Measurements from ENCODE around the gene SETD1B.

The SETD1B gene

GRCh38 chr12:121770388-121770787 is 33.4 kb upstream of the SETD1B start:
- peaks cover 6 to 8% of the 10 kb centered on the region in 2 experiments for H3K4me1 ChIP-seq (ENCODE audit: control insufficient read depth in 1 of 2, insufficient read depth in 1 of 2, low read depth in 1 of 2, low read length in 1 of 2)

GRCh38 chr12:121770813-121771625 is 32.8 kb upstream of the SETD1B start:
- TF ChIP-seq CTCF (IDR thresholded peaks at IDR 0.05), result no peak
- Histone ChIP-seq H3K4me3 (ENCODE audit: low read depth in 1 of 2, low read length in 1 of 2) (no peak overlapping the region), H3K36me3 (no peaks in the 10 kb centered on the region), H3K4me1 (ENCODE audit: control insufficient read depth in 1 of 2, insufficient read depth in 1 of 2, low read depth in 1 of 2, low read length in 1 of 2) (peaks cover 6 to 12% of the 10 kb centered on the region in 2 experiments), H3K9me3 (no peaks in the 10 kb centered on the region), H3K27me3 (no peaks in the 10 kb centered on the region), H3K27ac (no peak overlapping the region)

More at GRCh38 chr12:121770388-121770787, 33.4 kb upstream of the SETD1B start:
- no peak overlapping the region for H3K27ac ChIP-seq
- TF ChIP-seq CTCF (IDR thresholded peaks at IDR 0.05), result no peak
- no peaks in the 10 kb centered on the region for H3K9me3 ChIP-seq
- no peaks in the 10 kb centered on the region for H3K27me3 ChIP-seq
- H3K4me3 ChIP-seq (ENCODE audit: low read depth in 1 of 2, low read length in 1 of 2), result no peak overlapping the region
- no peaks in the 10 kb centered on the region for H3K36me3 ChIP-seq

GRCh38 chr12:121773011-121773777 is 30.6 kb upstream of the SETD1B start:
- peak; percentile 84 for TF ChIP-seq CTCF (IDR thresholded peaks at IDR 0.05)
- Histone ChIP-seq H3K4me3 (ENCODE audit: low read depth in 1 of 2, low read length in 1 of 2) (no peak overlapping the region), H3K36me3 (peaks cover 7% of the 10 kb centered on the region), H3K27me3 (no peaks in the 10 kb centered on the region), H3K27ac (peak overlapping the region; percentile 20), H3K9me3 (no peaks in the 10 kb centered on the region), H3K4me1 (ENCODE audit: control insufficient read depth in 1 of 2, insufficient read depth in 1 of 2, low read depth in 1 of 2, low read length in 1 of 2) (peaks cover 10 to 18% of the 10 kb centered on the region in 2 experiments)

- no peak for TF ChIP-seq CTCF (IDR thresholded peaks at IDR 0.05)
- H3K9me3 ChIP-seq, result no peaks in the 10 kb centered on the region
- H3K4me3 ChIP-seq (ENCODE audit: low read depth in 1 of 2, low read length in 1 of 2), result no peak overlapping the region
- peaks cover 24% of the 10 kb centered on the region for H3K36me3 ChIP-seq
- no peaks in the 10 kb centered on the region for H3K27me3 ChIP-seq
- peaks cover 10 to 18% of the 10 kb centered on the region in 2 experiments for H3K4me1 ChIP-seq (ENCODE audit: control insufficient read depth in 1 of 2, insufficient read depth in 1 of 2, low read depth in 1 of 2, low read length in 1 of 2)
- no peak overlapping the region for H3K27ac ChIP-seq
Observed at GRCh38 chr12:121774968-121775474, 28.8 kb upstream of the SETD1B start.

- H3K4me3 ChIP-seq (ENCODE audit: low read depth in 1 of 2, low read length in 1 of 2), result no peak overlapping the region
- H3K27me3 ChIP-seq, result no peaks in the 10 kb centered on the region
- no peak for TF ChIP-seq CTCF (IDR thresholded peaks at IDR 0.05)
- no peaks in the 10 kb centered on the region for H3K9me3 ChIP-seq
- H3K36me3 ChIP-seq, result peaks cover 29% of the 10 kb centered on the region
- H3K4me1 ChIP-seq (ENCODE audit: control insufficient read depth in 1 of 2, insufficient read depth in 1 of 2, low read depth in 1 of 2, low read length in 1 of 2), result peaks cover 10 to 18% of the 10 kb centered on the region in 2 experiments
- H3K27ac ChIP-seq, result peak overlapping the region; percentile 41
Observed at GRCh38 chr12:121775501-121775900, 28.3 kb upstream of the SETD1B start.

All from neutrophil (primary cell).